HT-29 (cell line): Measurements from ENCODE around the gene NR6A1. TPM values are rescaled to one million over a fixed set of nuclear protein-coding genes. Genes with fewer than 3 reads are reported as not detected.
"Not testable (repeated sequence)": the region's sequence is repeated elsewhere in the genome, so short reads cannot be mapped to it uniquely, and the experiment has no call there.

ENCODE experiments used
- DNase-seq: peaks from one replicate; pipeline ENCODE4 v3.0.0-alpha.2; 2015; ENCODE audit warnings: low spot score
- total RNA-seq: library from RNA; depleted of rRNA; stranded (reverse); fragments of >200 nt; shearing (Covaris generic); gene quantifications from 2 replicates; pipeline ENCODE4 v1.2.3, GENCODE V29; 2014

The NR6A1 gene
- total RNA-seq, 1 experiment from 2014 or later = 4.7 TPM

DNA sequence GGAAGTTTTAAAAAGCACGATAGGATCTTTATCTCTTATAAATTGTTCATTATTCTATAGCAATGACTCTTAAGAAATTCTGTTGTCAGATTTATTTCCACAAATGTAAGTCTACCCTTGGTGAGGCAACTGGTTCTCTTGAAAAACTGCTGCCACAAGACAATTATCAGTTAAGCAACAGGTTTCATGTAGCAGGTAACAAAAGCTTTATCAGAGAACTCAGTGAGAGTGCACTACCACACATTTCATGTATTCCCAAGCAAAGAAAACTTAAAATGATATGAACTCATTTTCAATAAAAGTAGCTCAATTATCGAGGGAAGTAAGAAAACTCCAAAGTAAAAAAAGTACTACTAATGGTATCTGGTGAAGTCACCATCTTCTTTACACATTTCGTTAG is 9.4 kb downstream of the NR6A1 start:
- no peak for DNase-seq

DNA sequence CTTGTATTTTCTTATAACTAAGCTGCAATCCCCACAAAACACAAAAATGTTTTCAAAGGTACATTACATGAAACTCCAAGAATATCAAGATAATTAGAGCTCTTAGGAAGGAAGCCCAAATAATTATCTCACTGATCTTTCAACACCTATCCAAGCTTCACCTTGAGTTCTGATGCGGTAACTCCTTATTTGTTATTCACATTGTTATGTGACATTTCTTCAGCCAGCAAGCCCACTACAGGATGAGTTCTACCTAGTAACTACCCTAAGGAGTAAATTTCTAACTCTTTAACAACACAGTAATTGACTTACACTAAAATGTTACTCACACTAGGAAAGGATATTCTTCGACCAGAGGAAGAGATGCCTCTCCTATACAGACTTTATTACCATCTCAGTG is 9.9 kb downstream of the NR6A1 start:
- no peak for DNase-seq

DNA sequence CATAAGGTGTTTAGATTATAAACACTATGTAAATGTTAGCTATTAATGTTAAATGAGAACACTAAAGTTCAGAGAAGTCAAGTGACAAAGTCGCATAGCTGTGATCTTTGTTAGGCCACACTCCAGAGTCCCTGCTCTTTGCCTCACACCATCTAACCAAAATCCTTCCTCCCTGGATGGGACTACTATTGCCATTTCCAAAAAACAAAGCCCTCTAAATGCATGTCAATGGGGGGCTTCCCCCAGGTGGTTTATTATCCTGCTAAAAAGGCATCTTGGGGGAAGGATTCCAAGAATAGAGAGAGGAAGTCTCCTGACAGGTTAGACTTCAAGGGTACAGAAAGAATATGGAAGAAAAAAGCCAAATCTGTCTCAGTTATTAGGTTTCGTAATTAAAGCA is 10.4 kb downstream of the NR6A1 start:
- DNase-seq = no peak

DNA sequence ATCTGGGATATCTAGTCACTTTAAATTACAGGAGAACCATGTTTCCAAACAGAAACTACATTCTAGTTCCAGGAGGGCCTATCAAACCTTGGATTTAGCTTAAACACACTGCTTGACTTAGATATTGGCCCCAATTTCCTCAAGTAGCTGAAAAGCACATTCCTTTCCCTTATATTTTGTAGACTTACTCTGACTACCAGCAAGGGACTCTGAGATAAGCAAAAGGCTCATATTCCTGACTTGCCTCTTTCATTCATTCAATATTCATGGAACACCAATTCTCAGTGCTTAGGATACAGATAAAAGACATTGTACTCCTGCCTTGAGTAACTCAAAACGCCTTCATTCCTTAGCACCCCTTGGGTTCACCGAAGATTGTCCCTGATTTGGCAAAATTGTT is 11.8 kb downstream of the NR6A1 start:
- no peak for DNase-seq

DNA sequence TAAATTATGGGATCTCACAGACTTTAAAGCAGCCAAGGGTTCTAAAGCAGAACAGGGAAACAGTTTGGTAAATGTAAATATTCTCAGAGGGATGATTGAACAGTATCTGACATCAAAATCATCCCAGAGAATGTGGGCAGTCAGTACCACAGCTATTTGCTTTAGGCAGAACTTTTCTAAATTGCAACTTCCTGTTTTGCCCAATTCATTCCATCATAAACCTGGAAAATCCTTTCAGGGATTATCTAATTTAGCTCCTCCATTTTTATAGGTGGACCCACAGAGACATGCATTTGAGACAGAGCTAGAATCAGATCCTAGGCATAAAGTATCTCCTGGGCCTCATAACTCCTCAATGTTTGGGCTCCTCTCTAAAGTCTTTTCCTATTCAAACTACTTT is 12.4 kb downstream of the NR6A1 start:
- no peak for DNase-seq

DNA sequence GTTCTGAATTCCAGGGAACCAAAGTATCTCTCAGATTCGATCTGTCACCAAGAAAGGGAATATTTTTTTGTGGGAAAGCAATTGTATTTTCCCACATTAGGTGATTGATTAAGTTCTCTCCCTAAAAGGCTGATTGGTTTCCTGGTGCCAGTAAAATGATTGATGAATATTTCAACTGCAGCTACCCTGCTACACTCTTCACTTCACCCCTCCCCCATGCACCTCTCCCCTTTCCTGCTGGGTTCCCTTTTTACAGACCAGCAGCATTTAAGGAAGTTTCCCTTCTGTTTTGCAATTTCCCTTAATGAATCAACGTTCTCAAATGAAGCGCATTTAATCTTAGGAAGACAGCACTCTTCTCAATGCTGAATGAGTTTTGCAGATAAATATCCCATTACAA is 13.1 kb downstream of the NR6A1 start:
- DNase-seq = no peak

DNA sequence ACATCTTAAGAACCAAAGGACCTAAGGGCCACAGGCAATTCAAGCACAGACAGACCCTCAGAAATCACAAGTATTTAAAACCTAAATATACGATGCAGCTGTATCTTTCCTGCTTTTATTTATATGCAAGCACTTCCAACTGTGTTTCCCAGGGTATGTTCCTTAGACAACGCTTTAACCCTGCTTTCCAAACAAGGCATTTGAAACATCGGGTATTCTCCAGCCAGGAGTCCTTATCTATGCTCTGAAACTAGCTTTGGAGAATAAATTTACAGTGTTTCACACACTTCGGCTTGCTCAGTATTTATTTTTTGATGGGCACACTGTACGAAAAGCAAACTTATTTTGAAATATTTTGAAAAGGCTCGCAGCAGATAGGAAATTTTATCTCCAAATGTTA is 13.5 kb downstream of the NR6A1 start:
- no peak for DNase-seq

DNA sequence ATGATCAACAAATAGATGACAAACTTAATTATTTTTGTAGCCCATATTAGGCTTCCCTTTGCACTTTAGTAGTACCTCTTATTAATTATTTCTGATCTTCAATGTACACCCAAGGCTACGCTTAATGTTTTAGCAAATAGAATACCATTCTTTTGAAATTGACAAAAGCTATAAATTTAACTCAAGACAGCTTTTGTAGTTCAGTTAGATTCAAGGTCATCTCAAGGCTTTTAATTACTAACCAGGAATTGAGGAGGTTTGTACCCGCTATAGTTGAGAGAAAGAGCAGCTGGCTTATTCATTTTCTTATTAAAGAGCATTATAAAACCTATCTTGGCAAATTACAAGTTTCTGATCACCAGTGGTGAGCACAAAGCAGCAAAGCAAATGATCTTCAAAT is 15.1 kb downstream of the NR6A1 start:
- DNase-seq = no peak

DNA sequence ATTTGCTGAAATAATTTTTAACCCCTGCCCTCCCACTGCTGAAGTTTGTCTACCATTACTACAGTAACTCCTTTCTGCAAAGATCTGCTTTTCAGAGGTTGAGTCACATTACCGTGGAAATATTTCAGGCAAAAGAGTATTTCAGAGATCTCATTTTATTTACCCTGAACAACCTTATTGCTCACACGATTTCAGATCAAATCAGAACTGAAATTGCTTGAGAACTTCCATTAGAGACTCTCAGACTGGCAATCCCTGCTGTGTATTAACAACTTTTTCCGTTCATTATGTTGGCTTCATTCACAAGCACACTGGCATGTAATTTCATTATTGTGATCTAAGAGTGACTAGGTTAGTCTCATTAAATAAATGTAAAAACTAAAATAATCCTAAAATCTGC is 16.1 kb downstream of the NR6A1 start:
- DNase-seq = no peak

DNA sequence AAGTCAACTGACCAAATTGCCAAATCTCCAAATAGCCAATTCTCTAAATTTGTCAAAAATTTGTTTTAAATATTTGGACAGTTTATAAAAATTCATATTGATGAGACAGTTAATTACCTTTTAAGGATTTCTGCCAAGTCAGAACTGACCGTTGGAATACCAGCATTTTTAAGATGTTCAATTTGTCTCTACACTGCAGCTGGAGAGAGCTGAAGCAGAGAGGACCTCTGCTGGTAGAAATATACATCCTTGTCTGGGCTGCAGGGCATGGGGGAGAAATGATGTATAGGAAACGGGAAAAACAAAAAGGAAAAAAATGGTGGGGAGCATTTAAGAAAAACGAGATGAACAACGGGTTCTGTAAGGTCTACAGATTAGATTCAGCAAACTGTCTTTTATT is 16.8 kb downstream of the NR6A1 start:
- DNase-seq = peak; percentile 48

DNA sequence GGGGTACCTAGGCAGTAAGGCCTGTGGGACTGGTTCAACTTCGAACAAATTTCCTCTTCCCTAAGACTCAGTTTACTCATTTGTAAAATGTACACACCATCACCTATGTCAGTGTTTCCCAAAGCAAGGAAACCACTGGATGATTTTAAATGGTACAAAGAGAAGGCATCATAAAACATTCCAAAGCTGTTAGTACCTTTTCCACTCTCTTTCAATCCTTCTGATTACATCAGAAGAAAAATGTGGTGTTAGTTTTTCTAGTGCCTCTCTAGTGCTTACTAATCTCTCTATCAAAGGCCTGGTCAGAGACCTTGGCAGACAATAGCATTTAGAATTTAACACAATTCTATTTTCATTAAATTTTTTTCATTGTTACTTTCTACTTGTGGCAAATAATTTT is 18.1 kb downstream of the NR6A1 start:
- no peak for DNase-seq

DNA sequence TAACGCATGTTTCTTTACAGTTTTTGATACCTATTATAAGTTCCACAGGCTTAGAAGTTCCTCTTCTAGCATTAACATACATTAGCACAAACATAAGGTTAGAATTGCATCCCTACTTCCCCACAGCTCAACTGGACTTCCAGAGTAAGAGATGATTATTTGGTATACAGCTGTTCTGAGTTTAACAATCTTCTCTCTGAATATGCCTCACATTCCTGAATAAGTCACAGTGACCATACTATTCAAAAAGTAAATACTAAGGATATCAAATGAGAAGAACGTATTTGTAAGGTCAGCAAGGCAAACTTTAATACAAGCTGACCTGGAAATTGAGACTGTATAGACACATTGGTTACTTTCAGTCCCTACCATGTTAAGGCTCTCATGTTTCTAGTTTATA is 21.3 kb downstream of the NR6A1 start:
- DNase-seq = no peak

DNA sequence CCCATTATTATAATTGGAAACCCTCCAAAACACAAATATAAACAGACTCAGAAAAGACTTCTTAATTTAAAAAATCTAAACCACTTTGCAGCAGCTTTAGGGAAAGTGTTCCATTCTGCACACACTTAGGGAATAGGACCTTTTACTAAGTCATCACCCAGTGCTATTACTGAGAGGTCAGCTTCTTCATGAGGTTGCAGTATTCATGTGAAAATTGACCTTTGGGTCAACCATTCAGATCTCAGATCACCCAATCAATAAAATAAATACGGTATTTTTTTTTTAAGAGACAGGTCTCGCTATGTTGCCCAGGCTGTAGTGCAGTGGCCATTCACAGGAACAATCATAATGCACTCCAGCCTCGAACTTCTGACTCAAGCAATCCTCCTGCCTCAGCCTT is 21.8 kb downstream of the NR6A1 start:
- no peak for DNase-seq

DNA sequence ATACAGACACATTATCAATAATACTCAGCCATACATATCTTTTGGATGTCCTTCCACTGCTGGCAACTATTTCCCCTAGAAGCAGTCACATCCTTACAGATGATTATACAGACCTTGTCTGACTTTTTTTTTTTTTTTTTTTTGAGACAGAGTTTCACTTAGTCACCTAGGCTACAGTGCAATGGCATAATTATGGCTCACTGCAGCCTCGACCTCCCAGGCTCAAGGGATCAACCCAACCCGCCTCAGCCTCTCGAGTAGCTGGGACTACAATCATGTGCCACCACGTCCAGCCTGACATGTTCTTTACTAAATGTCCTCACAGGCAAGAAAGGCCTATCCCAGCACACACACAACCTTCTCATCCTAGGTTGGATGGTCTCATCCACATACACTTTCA is 24.0 kb downstream of the NR6A1 start:
- no peak for DNase-seq

DNA sequence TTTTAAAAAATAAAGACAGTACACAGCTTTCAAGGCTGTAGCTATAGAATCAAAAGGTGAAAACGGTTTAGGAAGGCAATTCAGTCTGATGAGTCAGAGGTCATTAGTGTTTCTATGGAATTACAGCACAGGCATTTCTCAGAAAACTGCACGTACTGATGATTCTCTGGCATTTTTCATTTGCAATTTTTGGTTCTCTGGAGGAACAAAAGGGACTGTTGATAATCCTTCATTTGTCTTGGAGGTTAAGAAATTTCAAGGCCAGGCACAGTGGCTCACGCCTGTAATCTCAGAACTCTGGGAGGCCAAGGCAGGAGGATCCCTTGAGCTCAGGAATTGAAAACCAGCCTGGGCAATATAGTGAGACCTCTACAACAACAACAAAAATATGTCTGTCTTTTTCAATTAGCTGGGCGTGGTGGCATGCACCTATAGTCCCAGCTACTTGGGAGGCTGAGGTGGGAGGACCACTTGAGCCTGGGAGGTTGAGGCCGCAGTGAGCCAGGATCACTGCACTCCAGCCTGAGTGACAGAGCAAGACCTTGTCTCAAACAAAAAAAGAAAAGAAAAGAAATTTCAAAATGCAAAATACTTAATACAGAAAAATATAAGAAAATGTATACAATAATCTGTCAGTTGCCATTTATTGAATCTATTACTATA is 27.3 kb downstream of the NR6A1 start:
- DNase-seq = no peak

DNA sequence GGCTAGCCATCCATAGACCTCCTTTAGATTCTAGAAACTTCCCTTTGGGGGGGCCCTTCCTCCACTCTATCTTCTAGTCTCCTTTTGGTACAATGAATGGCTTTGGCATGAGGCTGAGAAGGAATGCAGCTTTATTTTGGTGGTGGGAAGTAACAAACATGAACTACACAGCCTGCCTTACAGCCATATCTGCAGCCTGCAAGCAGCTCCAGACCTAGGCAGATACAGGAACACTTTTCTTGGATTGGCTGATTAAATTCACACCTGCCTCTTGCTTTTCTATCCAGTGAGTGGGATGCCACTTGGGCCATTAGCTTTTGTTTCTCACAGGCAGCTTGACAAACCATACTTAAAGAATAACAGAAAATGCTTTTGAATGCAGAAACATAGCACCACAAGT is 28.2 kb downstream of the NR6A1 start:
- DNase-seq = no peak

DNA sequence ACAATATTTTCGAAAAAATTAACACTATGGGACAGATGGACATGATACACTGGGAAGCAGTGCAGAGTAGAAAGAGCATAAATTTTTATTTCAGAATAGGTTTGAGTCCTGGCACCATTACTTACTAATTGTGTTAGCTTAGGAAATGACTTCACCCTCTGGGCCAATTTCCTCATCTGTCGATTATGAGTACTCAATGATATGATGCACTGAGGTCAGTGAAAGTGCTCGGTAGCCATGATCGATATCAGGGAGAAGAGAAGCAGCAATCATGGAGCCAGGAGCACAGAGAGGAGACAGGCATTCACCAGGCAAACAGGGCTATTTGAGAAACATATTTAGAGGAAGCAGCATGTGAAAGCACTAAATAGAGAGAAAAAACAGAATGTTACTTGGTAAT is 29.4 kb downstream of the NR6A1 start:
- no peak for DNase-seq

DNA sequence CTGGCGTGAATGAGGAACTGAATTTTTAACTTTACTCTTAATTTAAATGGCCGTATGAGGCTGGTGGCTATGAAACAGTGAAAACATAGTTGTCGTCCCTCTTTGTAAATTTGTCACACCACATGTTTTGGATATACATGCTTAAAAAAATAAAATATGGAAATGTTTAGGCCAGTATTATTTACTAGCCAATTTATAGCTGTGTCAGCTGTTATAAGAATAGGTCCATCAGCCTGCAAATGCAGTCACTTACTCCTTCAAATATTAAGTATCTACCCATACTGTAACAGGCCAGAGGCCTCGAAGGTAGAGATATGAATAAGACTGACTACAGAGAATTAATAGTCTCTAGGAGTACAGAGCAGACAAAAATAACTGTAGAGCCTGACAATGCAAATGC is 30.0 kb downstream of the NR6A1 start:
- DNase-seq = no peak

DNA sequence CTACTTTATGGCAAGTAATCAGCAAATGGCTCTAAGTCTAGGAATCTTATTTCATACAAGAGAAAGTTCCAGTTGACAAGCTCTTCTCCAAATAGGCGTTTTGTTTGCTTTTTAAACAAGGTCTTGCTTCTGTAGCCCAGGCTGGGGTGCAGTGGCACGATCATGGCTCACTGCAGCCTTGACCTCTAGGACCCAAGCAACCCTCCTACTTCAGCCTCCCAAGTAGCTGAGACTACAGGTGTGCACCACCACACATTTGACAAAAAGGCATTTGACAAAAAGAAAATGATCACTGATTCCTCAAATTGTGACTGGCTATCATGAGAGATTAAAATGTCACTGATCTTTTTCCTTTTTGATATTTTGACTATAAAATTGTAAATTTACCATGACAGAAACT is 31.8 kb downstream of the NR6A1 start:
- DNase-seq = no peak

DNA sequence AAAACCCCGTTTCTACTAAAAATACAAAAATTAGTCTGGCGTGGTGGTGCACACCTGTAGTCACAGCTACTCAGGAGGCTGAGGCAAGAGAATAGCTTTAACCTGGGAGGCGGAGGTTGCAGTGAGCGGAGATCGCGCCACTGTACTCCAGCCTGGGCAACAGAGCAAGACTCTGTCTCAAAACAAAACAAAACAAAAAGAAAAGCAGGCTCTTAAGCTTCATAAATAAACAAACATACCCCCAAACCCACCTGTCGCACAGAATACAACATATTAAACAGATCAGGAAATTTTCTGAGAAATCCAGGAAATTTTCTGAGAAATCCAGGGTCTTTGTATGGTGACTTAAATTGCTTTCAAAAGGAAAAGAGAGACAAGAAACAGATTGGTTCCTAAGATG is 33.0 kb downstream of the NR6A1 start:
- not testable (repeated sequence) for DNase-seq

DNA sequence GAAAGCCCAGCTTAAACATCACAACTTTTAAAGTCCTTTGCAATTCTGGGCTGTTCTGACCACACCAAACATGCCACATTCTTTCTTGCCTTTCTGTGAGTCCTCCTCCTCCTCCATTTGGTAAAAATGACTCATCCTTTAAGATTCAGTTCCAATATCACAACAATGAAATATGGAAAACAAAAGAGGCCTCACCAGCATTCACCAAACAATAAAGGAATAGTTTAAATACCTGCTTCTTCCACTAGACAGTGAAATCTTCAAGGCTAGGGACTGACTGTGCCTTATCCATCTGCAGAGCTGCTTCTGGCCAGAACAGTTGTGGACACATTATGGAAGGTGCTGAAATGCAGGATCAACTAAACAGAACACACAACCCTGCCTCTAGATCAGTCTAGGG is 36.0 kb downstream of the NR6A1 start:
- DNase-seq = peak; percentile 57

DNA sequence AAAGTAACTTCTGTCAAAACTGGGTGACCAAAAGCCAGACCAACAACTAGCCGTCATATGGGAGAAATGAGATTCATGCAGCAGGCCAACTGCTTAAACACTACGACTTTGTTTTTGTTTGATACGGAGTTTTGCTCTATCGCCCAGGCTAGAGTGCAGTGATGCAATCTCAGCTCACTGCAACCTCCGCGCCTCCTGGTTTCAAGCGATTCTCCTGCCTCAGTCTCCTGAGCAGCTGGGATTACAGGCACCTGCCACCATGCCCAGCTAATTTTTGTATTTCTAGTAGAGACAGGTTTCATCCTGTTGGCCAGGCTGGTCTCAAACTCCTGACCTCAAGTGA is 36.4 kb downstream of the NR6A1 start:
- not testable (repeated sequence) for DNase-seq

DNA sequence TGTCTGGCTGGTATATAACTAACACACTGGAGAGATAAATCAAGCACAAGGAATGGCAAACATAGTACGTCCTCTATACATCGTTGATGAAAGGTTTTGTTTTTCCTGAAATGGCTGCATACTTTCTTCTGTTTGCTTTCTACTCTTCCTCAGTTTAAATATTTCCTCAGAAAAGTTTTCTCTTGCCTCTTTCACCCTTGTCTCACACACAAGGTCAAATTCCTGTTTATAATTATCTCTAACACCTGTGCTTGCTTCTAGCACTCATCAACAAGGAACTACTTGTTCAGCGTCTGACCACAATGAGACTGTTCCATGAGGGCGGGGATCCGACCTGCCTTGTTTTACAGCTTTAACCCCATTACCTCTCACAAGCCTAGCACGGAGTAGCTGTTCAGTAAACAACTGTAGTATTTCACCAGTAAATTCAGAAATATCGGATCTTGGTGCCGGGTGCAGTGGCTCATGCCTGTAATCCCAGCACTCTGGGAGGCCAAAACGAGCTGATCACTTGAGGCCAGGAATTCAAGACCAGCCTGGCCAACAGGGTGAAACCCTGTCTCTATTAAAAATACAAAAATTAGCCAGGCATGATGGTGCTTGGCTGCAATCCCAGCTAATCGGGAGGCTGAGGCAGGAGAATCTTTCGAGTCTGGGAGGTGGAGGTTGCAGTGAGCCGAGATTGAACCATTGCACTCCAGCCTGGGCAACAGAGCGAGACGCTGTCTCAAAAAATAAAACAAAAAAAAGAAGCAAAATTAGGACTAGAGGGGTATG is 37.0 kb downstream of the NR6A1 start:
- DNase-seq = peak; percentile 87

DNA sequence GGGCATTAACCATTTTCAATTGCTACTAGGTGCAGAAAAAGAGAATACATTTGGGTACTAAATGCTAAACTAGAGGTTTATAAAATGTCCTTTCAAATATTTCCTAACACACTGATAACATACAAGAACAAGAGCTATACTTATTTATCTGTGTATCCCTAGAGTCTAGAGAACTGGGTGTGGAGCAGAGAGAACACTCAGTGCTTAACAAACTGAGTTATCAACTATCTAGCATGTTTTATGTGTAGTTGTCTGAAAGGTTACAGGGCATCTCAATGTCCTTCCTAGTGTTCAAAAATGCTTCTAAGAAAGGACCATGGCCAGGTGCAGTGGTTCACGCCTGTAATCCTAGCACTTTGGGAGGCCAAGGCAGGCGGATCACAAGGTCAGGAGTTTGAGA is 40.3 kb downstream of the NR6A1 start:
- no peak for DNase-seq
